GM10266 (cell line): ENCODE results near the gene FMNL1.

Experiments
- DNase-seq: peaks from one replicate; pipeline ENCODE4 v3.0.0; 2012; ENCODE audit errors: extremely low spot score
- TF ChIP-seq, protein P1 (sequence below): IDR thresholded peaks from 2 replicates; pipeline ENCODE4 v1.5.1; 2012; ENCODE audit warnings: mild to moderate bottlenecking, low read depth; ENCODE audit not compliant: control insufficient read depth, insufficient read depth; ENCODE audit errors: missing control alignments

The FMNL1 gene

DNA sequence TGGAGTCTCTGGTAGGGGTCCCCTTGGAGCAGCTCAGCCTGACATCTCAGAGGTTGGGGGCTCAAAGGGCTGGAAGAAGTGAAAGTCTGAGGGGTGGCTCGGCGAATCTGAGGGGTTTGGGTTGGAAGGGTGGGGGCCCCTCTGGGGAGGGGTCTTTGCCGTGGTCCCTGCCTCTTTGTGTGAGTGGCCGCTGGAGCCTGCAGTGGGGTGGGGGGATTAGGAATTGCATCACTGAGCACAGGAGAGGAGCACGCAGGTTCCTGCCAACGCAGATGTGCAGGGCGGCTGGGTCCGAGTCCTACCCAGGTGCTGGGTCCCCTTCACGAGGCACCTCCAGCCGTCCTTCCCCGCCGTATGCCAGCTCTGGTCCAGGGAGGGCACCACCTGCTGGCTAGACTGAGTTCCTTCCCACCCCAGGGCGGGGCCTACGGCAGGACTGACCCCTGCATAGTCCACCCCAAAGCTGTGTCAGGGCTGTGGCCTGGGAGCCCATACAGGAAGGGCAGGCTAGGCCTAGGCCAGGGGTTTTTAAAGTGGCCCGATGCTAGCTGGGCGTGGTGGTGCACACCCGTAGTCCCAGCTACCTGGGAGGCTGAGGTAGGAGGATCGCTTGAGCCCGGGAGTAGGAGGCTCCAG is 9.9 kb downstream of the FMNL1 start:
- no peak for DNase-seq
- TF ChIP-seq, protein P1, sequence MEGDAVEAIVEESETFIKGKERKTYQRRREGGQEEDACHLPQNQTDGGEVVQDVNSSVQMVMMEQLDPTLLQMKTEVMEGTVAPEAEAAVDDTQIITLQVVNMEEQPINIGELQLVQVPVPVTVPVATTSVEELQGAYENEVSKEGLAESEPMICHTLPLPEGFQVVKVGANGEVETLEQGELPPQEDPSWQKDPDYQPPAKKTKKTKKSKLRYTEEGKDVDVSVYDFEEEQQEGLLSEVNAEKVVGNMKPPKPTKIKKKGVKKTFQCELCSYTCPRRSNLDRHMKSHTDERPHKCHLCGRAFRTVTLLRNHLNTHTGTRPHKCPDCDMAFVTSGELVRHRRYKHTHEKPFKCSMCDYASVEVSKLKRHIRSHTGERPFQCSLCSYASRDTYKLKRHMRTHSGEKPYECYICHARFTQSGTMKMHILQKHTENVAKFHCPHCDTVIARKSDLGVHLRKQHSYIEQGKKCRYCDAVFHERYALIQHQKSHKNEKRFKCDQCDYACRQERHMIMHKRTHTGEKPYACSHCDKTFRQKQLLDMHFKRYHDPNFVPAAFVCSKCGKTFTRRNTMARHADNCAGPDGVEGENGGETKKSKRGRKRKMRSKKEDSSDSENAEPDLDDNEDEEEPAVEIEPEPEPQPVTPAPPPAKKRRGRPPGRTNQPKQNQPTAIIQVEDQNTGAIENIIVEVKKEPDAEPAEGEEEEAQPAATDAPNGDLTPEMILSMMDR: peak; percentile 42

DNA sequence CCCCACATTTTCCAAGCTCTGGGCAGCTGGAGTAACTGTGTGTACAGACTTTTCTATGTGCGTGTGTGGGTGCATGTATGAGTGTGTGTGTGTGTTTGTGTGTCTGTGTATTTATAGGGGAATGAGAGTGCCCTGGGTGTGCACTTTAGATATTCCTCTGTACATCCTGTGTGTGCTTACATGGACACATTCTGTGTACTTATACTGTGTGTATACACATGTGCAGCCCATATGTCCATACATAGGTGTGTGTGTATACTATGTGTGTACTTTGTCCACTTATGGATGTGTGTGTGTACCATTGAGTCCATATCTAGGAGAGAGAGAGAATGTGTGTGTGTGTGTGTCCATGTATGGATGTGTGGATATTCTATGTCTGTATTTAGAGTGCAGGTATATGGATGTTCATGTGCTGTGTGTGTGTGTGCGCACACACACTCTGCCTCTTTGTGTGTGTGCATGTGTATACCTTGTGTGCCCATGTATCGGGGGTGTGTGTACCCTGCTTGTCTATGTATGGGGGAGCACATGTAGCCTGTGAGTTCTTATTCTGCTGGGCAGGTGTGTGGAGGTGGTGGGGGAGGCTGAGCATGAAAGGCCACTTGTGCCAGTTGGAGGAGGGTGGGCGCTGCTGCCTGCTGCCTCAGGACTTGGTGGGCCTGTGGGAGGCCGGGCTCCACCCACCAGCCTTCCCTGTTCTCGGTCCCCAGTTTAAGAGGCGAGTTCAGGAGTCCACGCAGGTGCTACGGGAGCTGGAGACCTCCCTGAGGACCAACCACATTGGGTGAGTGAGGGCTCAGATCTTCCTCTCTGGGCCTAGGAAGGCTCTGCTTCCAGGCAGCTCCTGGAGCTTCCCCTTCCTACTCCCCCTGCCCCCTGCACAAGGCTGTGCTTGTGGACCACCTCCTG is 11.1 kb downstream of the FMNL1 start:
- no peak for DNase-seq
- TF ChIP-seq, protein P1: no peak

DNA sequence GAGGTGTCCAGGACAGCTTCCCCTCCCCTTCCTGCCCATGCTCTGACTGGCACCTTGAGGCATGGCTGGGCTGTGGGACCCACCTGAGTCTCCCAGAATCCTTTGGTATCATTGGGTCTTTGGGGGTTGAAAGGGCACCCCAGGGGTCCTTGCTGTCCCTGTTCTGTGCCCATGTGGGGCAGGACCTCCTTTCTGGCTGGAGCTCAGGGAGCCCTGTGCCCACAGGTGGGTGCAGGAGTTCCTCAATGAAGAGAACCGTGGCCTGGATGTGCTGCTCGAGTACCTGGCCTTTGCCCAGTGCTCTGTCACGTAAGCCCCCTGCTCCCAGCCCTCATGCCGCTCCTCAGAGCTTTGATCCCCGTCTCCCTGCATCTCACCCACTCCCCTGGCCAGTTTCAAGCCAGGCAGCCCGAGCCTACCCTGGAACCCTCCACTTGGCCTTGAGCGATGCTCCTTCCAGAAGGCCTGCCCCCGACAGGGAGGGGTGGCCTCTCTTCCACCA is 11.8 kb downstream of the FMNL1 start:
- TF ChIP-seq, protein P1: no peak
- DNase-seq: no peak

DNA sequence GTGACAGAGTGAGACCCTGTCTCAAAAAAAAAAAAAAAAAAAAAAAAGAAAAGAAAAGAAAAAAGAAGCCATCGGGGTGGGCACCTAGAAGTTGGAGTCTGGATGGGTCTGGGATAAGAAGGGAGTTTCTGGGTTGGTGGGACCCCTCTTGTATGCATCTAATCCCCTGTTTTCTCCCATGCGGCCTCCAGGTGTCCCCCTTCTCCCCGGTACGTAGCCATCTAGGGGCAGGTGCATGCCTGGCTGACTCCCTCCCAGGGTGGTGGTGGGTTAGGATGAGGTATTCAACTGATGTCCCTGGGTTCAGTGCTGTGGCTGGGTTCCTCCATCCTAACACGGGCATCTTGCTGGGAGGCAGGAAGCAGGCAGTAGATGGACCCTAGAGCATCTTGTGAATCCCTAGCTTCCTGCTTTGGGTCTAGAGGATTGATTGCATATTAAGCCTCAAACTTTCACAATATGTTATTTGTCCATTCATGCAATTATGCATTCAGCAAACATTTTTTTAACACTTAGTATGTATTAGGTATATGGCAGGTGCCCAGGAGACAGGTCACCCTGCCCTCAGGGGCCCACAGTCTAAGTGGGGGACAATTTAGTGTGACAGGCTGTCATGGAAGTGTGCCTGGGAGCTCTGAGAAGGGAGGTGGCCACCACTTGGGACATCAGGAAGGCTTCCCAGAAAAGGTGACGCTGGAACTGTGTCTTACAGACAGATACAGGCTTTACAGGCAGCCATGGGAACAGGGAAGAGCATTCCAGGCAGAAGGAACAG is 13.1 kb downstream of the FMNL1 start:
- DNase-seq: peak; percentile 73
- TF ChIP-seq, protein P1: peak; percentile 61

DNA sequence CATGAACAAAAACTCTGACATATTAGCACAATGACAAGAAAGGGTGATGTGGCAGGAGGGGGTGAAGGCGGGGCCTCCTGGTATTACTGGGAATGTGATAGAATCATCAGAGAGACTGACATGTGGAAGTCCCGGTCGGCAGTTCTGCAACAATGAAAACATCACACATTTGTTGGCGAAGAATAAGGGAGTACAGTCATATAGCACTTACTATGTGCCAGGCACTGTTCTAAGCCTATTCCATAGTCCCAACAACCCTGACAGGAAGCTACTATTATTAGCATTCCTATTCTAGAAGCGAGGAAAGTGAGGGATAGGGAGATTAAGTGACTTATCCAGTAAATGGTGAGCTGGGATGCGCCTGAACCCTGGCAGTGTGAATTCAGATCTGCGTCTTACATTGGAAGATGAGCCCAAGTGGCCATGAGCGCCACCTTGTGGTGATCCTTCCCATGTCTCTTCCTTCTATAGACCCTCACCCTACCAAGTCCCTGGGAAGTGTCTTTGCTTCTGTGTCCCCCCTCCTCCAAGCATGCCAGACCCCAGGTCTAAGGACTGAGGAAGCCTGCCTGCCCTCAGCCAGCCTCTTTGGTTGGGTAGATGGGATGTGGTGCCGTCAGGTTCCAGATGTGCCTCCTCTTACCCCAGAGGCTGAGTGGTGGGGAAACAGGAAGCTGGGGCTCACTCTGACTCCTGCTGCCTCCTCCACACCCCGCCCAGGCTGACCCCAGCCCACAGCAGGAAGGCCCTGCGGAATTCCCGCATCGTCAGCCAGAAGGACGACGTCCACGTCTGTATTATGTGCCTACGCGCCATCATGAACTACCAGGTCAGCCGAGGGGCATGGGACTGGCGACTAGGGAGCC is 14.0 kb downstream of the FMNL1 start:
- DNase-seq: peak; percentile 81
- TF ChIP-seq, protein P1: peak; percentile 84

DNA sequence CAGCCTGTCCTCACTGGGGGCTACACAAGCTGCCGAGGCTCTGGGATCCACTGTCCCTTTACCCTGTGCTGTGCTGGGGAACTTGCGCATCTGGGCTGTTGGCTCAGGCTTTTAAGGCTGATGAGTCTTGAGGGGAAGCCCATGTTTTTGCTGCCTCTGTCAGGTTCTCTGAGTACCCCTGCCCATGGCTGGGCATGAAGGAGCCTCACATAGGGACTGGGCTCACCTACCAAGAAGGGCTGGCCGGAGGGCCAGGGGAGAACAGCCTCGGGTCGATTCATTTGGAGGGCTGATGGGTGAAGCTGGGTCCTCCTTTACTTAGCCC is 14.6 kb downstream of the FMNL1 start:
- TF ChIP-seq, protein P1: no peak
- no peak for DNase-seq
